Hepatocyte (in vitro differentiated cells): ENCODE data around the gene HLX. TPM values are rescaled to one million over a fixed set of nuclear protein-coding genes. Genes with fewer than 3 reads are reported as not detected.

ENCODE experiments used
- DNase-seq: peaks from one replicate; pipeline ENCODE4 v3.0.0-alpha.2; 2016; ENCODE audit warnings: low spot score
- H2AFZ ChIP-seq: fragments of 200-600 bp; sonication (generic); 2 replicates; pipeline ENCODE4 v1.6.0; 2016; ENCODE audit warnings: antibody characterized with exemption, mild to moderate bottlenecking
- H3K27ac ChIP-seq: fragments of 200-600 bp; sonication (generic); 2 replicates; pipeline ENCODE4 v1.5.1; 2016; ENCODE audit warnings: mild to moderate bottlenecking
- H3K27me3 ChIP-seq: fragments of 200-600 bp; sonication (generic); 2 replicates; pipeline ENCODE4 v1.6.1; 2016
- H3K36me3 ChIP-seq: fragments of 200-600 bp; sonication (generic); replicated peaks from 2 replicates; pipeline ENCODE4 v1.5.1; 2016; ENCODE audit warnings: low read depth; ENCODE audit not compliant: insufficient read depth
- H3K4me1 ChIP-seq: fragments of 200-600 bp; sonication (generic); 2 replicates; pipeline ENCODE4 v1.5.1; 2016; ENCODE audit warnings: mild to moderate bottlenecking, moderate library complexity; ENCODE audit not compliant: insufficient read depth
- H3K4me2 ChIP-seq: fragments of 200-600 bp; sonication (generic); 2 replicates; pipeline ENCODE4 v1.6.0; 2016
- H3K4me3 ChIP-seq: fragments of 200-600 bp; sonication (generic); 2 replicates; pipeline ENCODE4 v1.5.1; 2016; ENCODE audit warnings: mild to moderate bottlenecking
- H3K79me2 ChIP-seq: fragments of 200-600 bp; sonication (generic); 2 replicates; pipeline ENCODE4 v1.6.0; 2017; ENCODE audit warnings: mild to moderate bottlenecking
- H3K9me2 ChIP-seq: fragments of 200-600 bp; sonication (generic); replicated peaks from 2 replicates; pipeline ENCODE4 v1.6.0; 2017; ENCODE audit warnings: mild to moderate bottlenecking; ENCODE audit not compliant: insufficient read depth
- H3K9me3 ChIP-seq: fragments of 200-600 bp; sonication (generic); 2 replicates; pipeline ENCODE4 v1.5.1; 2016; ENCODE audit warnings: low read depth, mild to moderate bottlenecking
- H4K20me1 ChIP-seq: fragments of 200-600 bp; sonication (generic); 2 replicates; pipeline ENCODE4 v1.6.0; 2016; ENCODE audit warnings: mild to moderate bottlenecking; ENCODE audit not compliant: insufficient read depth, poor library complexity, severe bottlenecking
- EZH2 ChIP-seq: fragments of 200-600 bp; sonication (generic); IDR thresholded peaks from 2 replicates; pipeline ENCODE4 v1.6.1; 2016; ENCODE audit warnings: antibody characterized with exemption, mild to moderate bottlenecking, borderline replicate concordance
- EZH2phosphoT487 ChIP-seq: fragments of 200-600 bp; sonication (generic); IDR thresholded peaks from one replicate; pipeline ENCODE4 v1.6.1; 2018; ENCODE audit warnings: antibody characterized with exemption, mild to moderate bottlenecking, low read depth, moderate library complexity; ENCODE audit not compliant: unreplicated experiment, severe bottlenecking
- WGBS: methylation state at CpG from one replicate; pipeline ENCODE4 v1.1.6; 2016; ENCODE audit warnings: low lambda C conversion rate; ENCODE audit errors: missing lambda C conversion rate; 5-methylcytosine and 5-hydroxymethylcytosine counted together
- polyA plus RNA-seq: library from polyadenylated mRNA; unstranded; fragments of >200 nt; fragmentation: Nextera tagmentation; extraction: Ambion mirVana; gene quantifications from 2 replicates; pipeline ENCODE4 v1.2.1, GENCODE V29; 2016
- total RNA-seq: library from RNA; depleted of rRNA; stranded (reverse); fragments of >200 nt; gene quantifications from 2 replicates; pipeline ENCODE4 v1.2.3, GENCODE V29; 2014
- TF ChIP-seq, protein P1 (sequence below): fragments of 200-600 bp; sonication (generic); IDR thresholded peaks from 2 replicates; pipeline ENCODE4 v1.5.1; 2016; ENCODE audit warnings: antibody characterized with exemption, mild to moderate bottlenecking; ENCODE audit not compliant: poor library complexity

HLX gene
- total and polyA plus RNA-seq, 2 experiments from 2014 or later: 1.4 to 6.1 TPM

GRCh38 chr1:220924331-220924970 lies 45.2 kb downstream of the HLX start:
- DNase-seq: no peak
- 91% methylated on average over 3 of the region's 3 CpGs for WGBS
- Histone ChIP-seq H3K9me3 (no peaks in the 10 kb centered on the region), H3K4me2 (no peak overlapping the region), H3K36me3 (no peaks in the 10 kb centered on the region), H4K20me1 (no peaks in the 10 kb centered on the region), H3K4me1 (no peaks in the 10 kb centered on the region), H3K4me3 (no peak overlapping the region), H3K27ac (no peak overlapping the region), H3K9me2 (no peaks in the 10 kb centered on the region), H2AFZ (no peak overlapping the region), H3K79me2 (no peaks in the 10 kb centered on the region), H3K27me3 (peaks cover 7% of the 10 kb centered on the region)
- TF ChIP-seq EZH2 (no peak), EZH2phosphoT487 (no peak)
- TF ChIP-seq, protein P1, sequence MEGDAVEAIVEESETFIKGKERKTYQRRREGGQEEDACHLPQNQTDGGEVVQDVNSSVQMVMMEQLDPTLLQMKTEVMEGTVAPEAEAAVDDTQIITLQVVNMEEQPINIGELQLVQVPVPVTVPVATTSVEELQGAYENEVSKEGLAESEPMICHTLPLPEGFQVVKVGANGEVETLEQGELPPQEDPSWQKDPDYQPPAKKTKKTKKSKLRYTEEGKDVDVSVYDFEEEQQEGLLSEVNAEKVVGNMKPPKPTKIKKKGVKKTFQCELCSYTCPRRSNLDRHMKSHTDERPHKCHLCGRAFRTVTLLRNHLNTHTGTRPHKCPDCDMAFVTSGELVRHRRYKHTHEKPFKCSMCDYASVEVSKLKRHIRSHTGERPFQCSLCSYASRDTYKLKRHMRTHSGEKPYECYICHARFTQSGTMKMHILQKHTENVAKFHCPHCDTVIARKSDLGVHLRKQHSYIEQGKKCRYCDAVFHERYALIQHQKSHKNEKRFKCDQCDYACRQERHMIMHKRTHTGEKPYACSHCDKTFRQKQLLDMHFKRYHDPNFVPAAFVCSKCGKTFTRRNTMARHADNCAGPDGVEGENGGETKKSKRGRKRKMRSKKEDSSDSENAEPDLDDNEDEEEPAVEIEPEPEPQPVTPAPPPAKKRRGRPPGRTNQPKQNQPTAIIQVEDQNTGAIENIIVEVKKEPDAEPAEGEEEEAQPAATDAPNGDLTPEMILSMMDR: no peak

- TF ChIP-seq EZH2: no peak
- TF ChIP-seq, protein P1: no peak
- no peak for TF ChIP-seq EZH2phosphoT487
- Histone ChIP-seq H3K27me3 (peaks cover 7% of the 10 kb centered on the region), H3K4me3 (no peak overlapping the region), H3K4me1 (no peaks in the 10 kb centered on the region), H2AFZ (no peak overlapping the region), H3K9me3 (no peaks in the 10 kb centered on the region), H3K9me2 (no peaks in the 10 kb centered on the region), H3K27ac (no peak overlapping the region), H4K20me1 (no peaks in the 10 kb centered on the region), H3K79me2 (no peaks in the 10 kb centered on the region), H3K36me3 (no peaks in the 10 kb centered on the region), H3K4me2 (no peak overlapping the region)
- WGBS: 84% methylated on average over 2 of the region's 2 CpGs
- no peak for DNase-seq
These were observed 46.5 kb downstream of the HLX start for GRCh38 chr1:220925707-220926106.

DNA sequence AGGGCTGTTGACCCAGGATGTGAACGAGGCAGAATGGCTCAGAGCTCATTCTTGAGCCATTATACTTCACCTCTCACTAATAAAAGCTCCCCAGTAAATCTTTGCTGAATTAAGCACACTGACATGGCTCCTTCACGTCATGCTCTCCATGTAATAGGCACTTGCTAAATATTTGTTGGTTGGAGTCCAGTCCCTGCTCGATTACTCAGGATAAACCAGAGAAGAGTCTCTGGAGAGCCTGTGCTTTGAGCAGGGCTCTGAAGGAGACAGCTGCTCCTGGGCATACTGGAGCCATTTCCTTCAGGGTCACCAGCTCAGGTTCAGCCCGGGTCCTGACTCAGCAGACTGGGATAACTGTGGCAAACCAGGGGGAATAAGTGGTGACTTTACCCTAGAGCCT lies 46.9 kb downstream of the HLX start:
- Histone ChIP-seq H4K20me1 (no peaks in the 10 kb centered on the region), H3K4me3 (no peak overlapping the region), H2AFZ (no peak overlapping the region), H3K9me3 (no peaks in the 10 kb centered on the region), H3K36me3 (no peaks in the 10 kb centered on the region), H3K4me2 (no peak overlapping the region), H3K27ac (no peak overlapping the region), H3K4me1 (no peaks in the 10 kb centered on the region), H3K79me2 (no peaks in the 10 kb centered on the region), H3K27me3 (peaks cover 7% of the 10 kb centered on the region), H3K9me2 (no peaks in the 10 kb centered on the region)
- no peak for DNase-seq
- WGBS: 47% methylated on average over 4 of the region's 4 CpGs
- TF ChIP-seq EZH2: no peak
- TF ChIP-seq, protein P1: no peak
- no peak for TF ChIP-seq EZH2phosphoT487
